Measurements from ENCODE around the gene SETSIP.
"Not testable (repeated sequence)": the region's sequence is repeated elsewhere in the genome, so short reads cannot be mapped to it uniquely, and the experiment has no call there.

Gene SETSIP

GRCh38 chr1:92075311-92075710 lies at the start of gene SETSIP:
SETSIP (minus strand) TSS chr1:92075411; CDS start chr1:92075411, 0 bp downstream.
- no peak for DNase-seq (ENCODE audit: low spot score)

DNA sequence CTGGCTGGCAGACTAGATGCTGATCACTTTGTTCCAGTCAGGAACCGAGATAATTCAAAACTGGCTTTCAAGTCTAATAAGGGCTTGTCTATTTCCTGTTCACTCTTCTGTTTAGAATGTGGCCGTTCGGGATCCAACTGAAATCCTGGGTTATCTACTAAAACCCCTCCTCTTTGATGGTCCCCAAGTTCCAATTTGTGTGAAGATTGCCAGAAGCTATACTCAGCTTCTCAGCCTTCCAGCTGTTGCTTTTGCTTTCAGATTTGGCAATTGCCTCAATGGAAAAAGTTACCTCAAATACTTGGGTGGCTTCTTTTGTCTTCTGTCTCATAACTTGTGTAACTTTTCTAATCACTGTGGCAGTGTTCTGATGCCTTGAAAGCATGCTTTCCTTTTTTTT lies 48.7 kb upstream of the SETSIP start:
- no peak for DNase-seq (ENCODE audit: low spot score)

GRCh38 chr1:92118826-92119225 lies 43.6 kb upstream of the SETSIP start:
- no peak for DNase-seq (ENCODE audit: low spot score)

DNA sequence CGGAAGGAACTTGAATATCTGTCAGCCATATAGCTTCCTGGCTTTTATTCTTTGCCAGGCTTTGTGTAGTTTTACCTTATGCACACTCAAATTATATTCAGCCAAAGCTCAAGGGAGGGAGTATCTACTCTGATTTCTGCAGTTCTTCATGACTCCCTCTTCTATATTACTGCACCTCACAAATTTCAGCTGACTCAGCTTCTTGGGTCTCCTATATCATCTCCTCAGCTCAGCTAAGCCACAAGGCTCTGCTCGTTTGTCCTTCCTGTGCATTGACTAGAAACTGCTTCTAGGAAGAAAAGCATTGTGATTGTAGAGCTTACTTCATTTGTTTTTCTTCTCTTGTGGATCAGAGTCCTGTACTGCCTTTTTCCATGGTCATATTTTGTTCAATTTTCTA lies 42.3 kb upstream of the SETSIP start:
- no peak for DNase-seq (ENCODE audit: low spot score)

DNA sequence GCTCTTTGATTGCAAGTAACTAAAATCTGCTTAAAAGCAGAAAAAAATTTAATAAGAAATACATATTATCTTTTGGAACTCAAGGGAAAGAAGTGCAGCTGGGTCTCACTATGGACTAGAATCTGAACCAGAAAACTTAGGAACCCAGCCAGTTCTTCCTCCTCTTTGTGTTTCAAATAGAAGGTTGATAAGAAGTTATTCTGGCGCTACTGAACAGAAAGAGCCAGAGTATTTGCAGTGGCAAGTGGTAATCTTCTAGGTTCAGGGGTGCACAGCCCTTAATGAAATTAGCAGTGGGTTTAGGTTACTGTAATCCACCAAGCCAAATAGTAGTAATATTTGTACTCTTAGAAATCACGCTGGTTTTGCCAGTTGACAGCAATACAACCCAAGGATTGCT lies 33.4 kb upstream of the SETSIP start:
- DNase-seq (ENCODE audit: low spot score): no peak

DNA sequence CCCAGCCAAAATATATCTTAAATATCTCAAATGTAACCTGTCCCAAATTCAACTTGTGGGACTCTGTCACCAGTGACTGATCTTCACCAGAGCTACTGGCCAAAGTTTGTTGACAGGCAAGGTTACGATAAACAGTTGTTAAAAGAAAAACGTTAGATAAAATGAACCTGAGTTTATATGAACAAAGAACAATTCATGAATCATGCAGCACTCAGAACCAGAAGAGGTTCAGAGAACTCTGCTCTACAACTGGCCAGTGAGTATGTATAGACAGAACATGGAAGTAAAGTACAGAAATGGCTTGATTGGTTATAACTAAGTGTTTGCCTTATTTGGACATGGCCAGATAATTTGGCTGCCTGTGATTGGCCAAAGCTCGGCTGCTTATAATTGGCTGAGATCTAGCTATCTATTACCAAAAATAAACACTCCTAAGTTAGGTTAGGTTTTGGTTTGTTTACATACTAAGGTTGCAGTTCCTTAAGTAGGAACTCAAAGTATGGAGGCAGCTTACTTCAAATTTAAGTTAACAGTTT lies 30.4 kb upstream of the SETSIP start:
- no peak for DNase-seq (ENCODE audit: low spot score)

DNA sequence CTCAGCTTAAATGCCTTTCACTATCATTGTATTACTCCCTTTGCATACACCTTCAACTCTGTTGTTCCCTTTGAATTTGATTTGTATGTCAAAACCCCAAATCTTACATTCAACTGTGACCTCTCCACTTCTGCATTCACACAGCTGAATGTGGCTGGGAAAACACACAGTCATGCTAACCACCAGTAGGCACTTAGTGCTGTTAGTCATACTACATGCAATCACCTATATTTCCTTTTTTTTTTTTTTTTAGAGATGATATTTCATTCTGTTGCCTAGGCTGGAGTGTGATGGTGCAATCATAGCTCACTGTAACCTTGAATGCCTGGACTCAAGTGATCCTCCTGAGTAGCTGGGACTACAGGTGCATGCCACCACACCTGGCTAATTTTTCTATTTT lies 21.1 kb upstream of the SETSIP start:
- DNase-seq (ENCODE audit: low spot score): no peak

GRCh38 chr1:92095874-92096273 lies 20.7 kb upstream of the SETSIP start:
- DNase-seq (ENCODE audit: low spot score): no peak

GRCh38 chr1:92094595-92094994 lies 19.4 kb upstream of the SETSIP start:
- no peak for DNase-seq (ENCODE audit: low spot score)

DNA sequence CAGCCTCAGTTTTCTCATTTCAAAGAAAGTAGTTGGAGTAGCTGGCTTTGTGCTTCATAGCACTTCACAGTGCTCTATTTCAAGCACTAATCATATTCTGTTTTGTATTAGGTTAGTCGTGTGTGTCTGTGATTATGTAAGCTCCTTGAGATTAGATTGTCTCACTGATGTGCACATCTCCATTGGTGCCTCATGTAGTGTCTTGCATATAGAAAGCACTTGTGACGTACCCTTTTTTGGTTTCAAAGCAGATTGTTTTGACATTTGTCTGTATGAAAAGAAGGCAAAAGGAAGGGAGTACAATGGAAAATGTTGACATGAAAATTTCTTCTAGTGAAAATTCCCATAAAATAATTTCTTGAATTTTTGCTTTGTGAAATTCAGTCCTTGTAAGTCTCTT lies 18.9 kb upstream of the SETSIP start:
- DNase-seq (ENCODE audit: low spot score): no peak

DNA sequence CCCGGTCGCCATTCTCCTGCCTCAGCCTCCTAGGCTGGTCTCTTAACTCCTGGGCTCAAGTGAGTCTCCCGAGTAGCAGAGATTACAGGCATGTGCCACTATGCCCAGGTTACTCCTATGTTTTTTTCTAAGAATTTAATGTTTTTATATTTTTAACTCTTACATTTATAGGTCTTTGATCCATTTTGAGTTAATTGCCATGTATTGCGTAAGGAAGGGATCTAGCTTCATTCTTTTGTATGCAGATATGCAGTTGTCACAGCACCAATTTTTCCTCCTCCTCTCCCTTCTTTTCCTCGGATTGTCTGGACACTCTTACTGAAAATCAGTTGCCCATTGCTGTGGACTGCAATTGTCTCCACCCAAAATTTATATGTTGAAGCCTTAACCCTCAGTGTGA lies 16.4 kb upstream of the SETSIP start:
- DNase-seq (ENCODE audit: low spot score): no peak

GRCh38 chr1:92087542-92087941 lies 12.3 kb upstream of the SETSIP start:
- peak; percentile 26 for DNase-seq (ENCODE audit: low spot score)

GRCh38 chr1:92085727-92086126 lies 10.5 kb upstream of the SETSIP start:
- DNase-seq (ENCODE audit: low spot score): no peak

DNA sequence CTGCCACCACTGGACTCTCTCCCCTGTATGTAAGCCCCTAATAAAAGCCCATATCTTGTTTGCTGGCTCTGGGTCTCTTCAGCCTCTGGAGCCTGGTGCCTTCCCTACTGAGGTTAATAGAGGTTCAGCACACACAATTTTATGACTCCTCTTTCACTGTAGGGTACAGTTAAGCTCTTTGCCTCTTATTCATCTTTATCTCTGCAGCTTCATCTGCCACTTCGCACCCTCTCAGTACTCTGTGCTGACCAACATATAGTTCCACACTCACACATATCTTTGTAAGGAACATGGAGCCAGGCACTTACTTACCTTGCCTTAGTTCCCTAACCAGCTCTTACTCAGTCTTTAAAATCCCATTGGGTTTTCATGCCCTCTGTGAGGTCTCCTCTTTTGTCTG lies 9.4 kb upstream of the SETSIP start:
- no peak for DNase-seq (ENCODE audit: low spot score)

DNA sequence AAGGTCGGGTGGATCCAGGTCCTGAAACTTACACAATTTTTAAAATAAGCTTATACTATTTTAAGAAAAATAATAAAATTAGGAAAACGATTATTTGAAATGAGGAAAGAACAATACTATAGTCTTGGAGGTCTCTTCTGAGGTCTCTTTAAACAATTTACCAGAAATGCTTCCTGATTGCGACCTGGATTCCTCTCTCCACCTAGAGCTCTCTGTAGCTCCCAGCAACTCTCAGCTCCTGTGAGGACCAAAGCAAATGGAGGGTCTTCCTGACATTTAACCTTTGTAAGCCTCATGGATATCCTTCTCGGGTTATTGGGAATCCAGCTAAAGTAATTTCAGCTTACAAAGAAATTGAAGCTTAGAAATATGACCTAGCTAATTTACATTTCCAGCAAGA lies 5.8 kb upstream of the SETSIP start:
- DNase-seq (ENCODE audit: low spot score): no peak

DNA sequence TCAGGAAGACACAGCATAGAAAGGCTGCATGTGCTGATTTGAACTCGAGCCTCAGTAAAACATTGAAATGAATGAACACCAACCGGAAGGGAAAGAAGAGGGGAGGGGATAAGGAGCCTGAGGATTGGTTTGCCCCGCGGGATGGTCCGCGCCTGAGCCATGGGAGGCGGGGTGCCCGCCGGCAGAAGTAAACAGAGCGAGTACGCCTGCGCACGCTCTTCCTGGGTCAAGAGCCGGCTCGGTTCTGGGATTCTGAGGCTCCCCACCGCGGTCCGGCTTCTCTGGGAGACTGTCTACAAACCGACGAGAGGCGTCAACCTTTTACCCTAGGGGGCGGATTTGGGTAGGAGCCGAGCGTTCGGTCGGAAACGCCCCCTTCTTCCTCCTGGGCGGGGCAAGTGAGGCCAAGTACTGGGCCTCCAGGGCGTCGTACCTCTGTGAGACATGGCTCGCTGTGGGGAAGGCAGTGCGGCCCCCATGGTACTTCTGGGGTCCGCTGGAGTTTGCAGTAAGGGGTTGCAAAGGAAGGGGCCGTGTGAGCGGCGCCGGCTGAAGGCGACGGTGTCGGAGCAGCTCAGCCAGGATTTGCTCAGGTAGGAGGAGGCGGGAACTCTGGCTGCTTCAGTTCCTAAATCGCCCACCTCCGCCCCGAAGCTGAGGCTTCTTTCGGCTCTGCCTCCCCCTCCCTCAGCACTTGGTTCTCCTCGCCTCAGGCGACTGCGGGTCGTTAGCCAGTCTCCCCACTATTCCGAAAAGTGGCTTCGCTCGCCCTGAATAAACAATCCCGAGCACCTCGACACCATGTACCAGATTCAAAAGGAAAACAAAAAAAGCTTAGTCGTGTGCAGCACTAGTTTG lies 5.1 kb upstream of the SETSIP start, which contains the start of gene BTBD8:
Gene BTBD8 (plus strand): TSS at position 218 of the 858 bp plus-strand sequence. CDS start 227 bp downstream, at position 445.
- DNase-seq (ENCODE audit: low spot score): peak; percentile 82

- DNase-seq (ENCODE audit: low spot score): no peak
Observed at GRCh38 chr1:92079441-92079840, 4.2 kb upstream of the SETSIP start.

DNA sequence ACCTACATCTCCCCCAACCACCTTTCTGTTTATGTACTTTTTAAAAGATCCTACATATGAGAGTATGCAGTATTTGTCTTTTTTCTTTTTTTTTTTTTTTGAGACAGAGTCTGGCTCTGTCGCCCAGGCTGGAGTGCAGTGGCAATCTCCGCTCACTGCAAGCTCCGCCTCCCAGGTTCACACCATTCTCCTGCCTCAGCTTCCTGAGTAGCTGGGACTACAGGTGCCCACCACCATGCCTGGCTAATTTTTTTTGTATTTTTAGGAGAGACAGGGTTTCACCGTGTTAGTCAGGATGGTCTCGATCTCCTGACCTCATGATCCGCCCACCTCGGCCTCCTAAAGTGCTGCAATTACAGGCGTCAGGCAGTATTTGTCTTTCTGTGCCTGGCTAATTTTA lies 2.9 kb upstream of the SETSIP start:
- DNase-seq (ENCODE audit: low spot score): not testable (repeated sequence)

GRCh38 chr1:92076363-92076762 lies 1.2 kb upstream of the SETSIP start:
- no peak for DNase-seq (ENCODE audit: low spot score)

DNA sequence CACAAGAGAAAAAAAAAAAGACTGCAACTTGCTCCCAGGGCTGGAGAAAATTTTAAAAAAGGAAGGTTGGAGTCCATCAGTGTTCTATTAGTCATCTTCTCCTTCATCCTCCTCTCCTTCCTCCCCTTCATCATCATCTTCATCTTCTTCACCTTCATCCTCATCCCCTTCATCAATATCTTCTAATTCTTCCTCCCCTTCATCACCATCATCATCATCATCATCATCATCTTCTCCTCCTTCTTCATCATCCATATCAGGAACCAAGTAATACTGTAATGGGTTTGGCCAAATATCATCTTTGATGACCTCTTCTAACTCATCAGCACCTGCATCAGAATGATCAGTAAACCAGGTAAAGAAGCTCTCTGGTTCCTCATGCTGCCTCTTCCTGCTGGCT lies 765 bp downstream of the SETSIP start:
- not testable (repeated sequence) for DNase-seq (ENCODE audit: low spot score)

DNA sequence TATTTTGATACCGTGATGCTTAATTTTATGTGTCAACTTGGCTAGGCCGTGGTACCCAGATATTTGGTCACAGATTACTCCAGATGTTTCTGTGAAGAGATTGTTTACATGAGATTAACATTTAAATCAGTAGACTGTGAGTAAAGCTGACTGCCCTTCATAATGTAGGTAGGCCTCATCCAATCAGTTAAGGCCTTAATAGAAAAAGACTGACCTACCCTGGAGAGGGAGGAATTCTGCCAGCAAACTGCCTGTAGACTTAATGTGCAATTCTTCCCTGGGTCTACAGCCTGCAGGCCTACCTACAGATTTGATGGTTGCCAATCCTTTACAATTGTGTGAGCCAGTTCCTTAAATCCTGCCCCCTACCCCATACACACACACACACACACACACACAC lies 4.3 kb downstream of the SETSIP start:
- no peak for DNase-seq (ENCODE audit: low spot score)

DNA sequence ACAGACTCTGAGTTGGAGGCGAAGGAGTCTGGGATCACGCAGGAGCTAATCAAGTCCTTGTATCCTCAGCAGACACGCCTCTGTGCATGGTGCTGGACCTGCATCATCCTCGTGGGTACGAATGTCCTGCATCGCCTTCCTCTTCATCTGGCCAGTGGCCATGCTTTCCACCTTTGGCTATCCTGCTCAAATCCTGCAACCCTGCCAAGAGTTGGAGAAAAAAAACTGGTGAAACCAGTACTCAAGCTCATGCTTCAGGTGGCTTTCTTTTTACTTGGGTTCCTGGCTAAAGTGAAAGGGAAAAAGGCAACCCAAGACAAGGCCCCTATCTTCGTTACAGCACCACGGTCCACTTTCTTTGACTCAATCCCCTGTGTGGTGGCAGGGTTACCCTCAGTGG lies 8.9 kb downstream of the SETSIP start:
- DNase-seq (ENCODE audit: low spot score): no peak

GRCh38 chr1:92065042-92065441 lies 10.2 kb downstream of the SETSIP start:
- no peak for DNase-seq (ENCODE audit: low spot score)

GRCh38 chr1:92051948-92052347 lies 23.3 kb downstream of the SETSIP start:
- no peak for DNase-seq (ENCODE audit: low spot score)

Data from D341Med (cell line).